Measurements from ENCODE around the gene OGFOD1.

OGFOD1 gene

DNA sequence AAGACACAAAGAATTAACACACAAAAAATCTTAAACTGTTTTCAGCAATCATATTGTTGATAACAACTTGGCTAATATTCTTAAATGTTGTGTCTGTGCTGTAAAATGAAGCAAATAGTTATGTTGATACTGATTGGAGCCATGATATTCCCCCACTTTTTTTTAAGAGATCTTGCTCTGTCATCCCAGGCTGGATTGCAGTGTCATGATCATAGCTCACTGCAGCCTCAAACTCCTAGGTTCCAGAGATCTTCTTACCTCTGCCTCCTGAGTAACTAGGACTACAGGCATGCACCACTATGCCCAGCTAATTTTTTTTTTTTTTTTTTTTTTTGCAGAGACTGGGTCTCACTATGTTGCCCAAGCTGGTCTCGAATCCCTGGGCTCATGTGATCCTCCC is 42.5 kb downstream of the OGFOD1 start:
- TF ChIP-seq Cebpa-rat (IDR thresholded peaks at IDR 0.05) = no peak
- H3K4me2 ChIP-seq = no peak overlapping the region
- peaks cover 6 to 74% (median 28%) of the 10 kb centered on the region in 11 experiments for H3K36me3 ChIP-seq

DNA sequence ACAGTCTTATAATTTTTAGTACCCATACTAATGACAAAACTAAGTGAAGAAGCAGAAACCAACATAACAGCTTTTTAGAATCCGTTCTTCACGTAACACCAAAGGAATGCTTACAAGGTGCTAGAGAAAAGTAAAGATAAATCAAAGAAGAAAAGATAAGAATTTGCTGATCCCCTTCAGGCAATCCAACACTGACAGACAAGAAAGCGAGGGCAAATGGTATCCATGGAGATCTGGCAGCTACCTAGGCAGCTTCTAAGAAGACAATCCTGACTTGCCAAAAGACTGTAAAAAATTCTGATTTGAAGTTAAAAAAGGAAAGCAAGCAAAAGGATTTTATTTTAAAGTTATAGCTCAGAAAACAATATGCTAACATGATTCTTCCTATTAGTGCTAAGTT is 53.8 kb downstream of the OGFOD1 start:
- Histone ChIP-seq H3K4me3 (no peak overlapping the region), H4K20me1 (no peaks in the 10 kb centered on the region), H3K4me2 (no peak overlapping the region), H3K4me1 (no peaks in the 10 kb centered on the region), H3K9ac (no peak overlapping the region), H3K9me3 (replicated peaks in 1 of 11) (no peaks in the 10 kb centered on the region), H3K36me3 (peaks cover 38 to 100% (median 79%) of the 10 kb centered on the region in 11 experiments), H3K27ac (no peak overlapping the region), H3K27me3 (no peaks in the 10 kb centered on the region)
- TF ChIP-seq Cebpa-rat (IDR thresholded peaks at IDR 0.05) = no peak

More for the DNA sequence above, 42.5 kb downstream of the OGFOD1 start:
- H3K27ac ChIP-seq = no peak overlapping the region
- H4K20me1 ChIP-seq = no peaks in the 10 kb centered on the region
- H3K4me3 ChIP-seq = no peak overlapping the region
- no peaks in the 10 kb centered on the region for H3K9me3 ChIP-seq (replicated peaks in 1 of 11)
- no peak overlapping the region for H3K9ac ChIP-seq
- H3K4me1 ChIP-seq = no peaks in the 10 kb centered on the region
- H3K27me3 ChIP-seq = no peaks in the 10 kb centered on the region

DNA sequence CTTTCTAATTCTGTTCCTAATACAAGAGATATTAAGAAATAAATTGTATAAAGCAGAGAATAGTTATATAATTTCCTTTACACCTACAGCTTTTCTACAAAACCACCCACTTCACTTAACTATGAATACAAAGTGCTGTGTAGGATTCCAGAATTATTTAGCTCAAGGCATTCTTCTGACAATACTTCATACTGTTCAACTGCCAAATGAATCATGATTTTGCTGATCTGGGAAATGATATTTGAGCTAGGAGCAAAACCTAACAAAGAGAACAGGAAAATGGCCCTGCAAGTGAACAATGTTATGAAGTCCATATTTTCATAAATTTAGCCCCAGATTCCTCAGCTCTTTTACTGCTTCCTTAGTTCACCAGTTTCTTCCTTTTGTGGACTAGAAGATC is 55.6 kb downstream of the OGFOD1 start:
- TF ChIP-seq Cebpa-rat (IDR thresholded peaks at IDR 0.05) = no peak
- H3K27ac ChIP-seq = no peak overlapping the region
- no peak overlapping the region for H3K4me3 ChIP-seq
- H3K27me3 ChIP-seq = no peaks in the 10 kb centered on the region
- peaks cover 31 to 100% (median 76%) of the 10 kb centered on the region in 11 experiments for H3K36me3 ChIP-seq
- H3K9me3 ChIP-seq (replicated peaks in 1 of 11) = peaks cover 0 to under 1% (median 0%) of the 10 kb centered on the region in 11 experiments; a peak in 1 of 22 replicates
- H4K20me1 ChIP-seq = no peaks in the 10 kb centered on the region; a peak in 1 of 22 replicates
- H3K4me2 ChIP-seq = no peak overlapping the region
- no peak overlapping the region for H3K9ac ChIP-seq
- H3K4me1 ChIP-seq = no peaks in the 10 kb centered on the region

DNA sequence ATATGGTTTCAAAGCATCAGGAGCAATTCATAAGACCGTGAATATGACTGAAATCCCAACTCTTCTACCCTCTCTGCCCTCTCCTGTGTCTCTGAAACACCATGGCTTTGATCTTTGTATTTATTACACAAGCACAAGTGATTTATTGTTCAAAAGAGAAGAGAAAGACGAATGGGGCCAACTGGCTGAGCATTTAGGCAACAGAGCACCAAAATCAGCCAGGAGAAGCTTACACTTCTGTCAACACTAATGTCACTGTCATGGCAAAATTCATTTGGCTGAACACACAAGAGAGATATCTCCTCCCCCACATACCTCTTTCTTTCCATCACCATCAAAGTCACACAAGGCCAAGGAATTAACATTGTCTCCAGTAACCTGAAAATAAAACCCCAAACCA is 59.2 kb downstream of the OGFOD1 start:
- Histone ChIP-seq H3K9me3 (replicated peaks in 1 of 11) (peaks cover 0 to 3% (median 0%) of the 10 kb centered on the region in 11 experiments; a peak in 1 of 22 replicates), H3K9ac (no peak overlapping the region), H4K20me1 (peaks cover 0 to 10% (median 0%) of the 10 kb centered on the region in 11 experiments; a peak in 3 of 22 replicates), H3K4me1 (peaks cover 0 to 33% (median 11%) of the 10 kb centered on the region in 10 experiments; a peak in 15 of 20 replicates), H3K36me3 (peaks cover 28 to 74% (median 56%) of the 10 kb centered on the region in 11 experiments), H3K27me3 (no peaks in the 10 kb centered on the region), H3K4me3 (no peak overlapping the region), H3K4me2 (no peak overlapping the region), H3K27ac (no peak overlapping the region)
- TF ChIP-seq Cebpa-rat (IDR thresholded peaks at IDR 0.05) = no peak

DNA sequence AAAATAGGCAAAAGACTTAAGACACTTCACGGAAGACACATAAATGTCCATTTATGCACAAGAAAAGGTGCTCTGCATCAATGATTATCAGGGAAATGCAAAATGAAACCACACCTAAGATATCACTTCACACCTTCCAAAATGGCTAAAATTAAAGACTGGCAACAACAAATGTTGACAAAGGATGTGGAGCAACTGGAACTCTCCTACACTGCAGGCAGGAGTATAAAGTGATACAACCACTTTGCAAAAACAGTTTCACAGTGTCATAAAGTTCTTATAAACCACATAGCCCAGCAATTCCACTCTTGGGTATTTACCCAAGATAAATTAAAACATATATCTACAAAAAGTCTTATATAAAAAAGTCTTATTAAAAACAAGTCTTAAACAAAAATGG is 60.7 kb downstream of the OGFOD1 start:
- Histone ChIP-seq H3K36me3 (peaks cover 28 to 59% (median 46%) of the 10 kb centered on the region in 11 experiments), H4K20me1 (peaks cover 0 to 12% (median 0%) of the 10 kb centered on the region in 11 experiments; a peak in 3 of 22 replicates), H3K27me3 (no peaks in the 10 kb centered on the region), H3K4me2 (no peak overlapping the region), H3K4me3 (no peak overlapping the region), H3K9ac (no peak overlapping the region), H3K27ac (no peak overlapping the region), H3K4me1 (peaks cover 0 to 48% (median 11%) of the 10 kb centered on the region in 10 experiments; a peak in 15 of 20 replicates), H3K9me3 (replicated peaks in 1 of 11) (peaks cover 0 to 3% (median 0%) of the 10 kb centered on the region in 11 experiments; a peak in 1 of 22 replicates)
- TF ChIP-seq Cebpa-rat (IDR thresholded peaks at IDR 0.05) = no peak

DNA sequence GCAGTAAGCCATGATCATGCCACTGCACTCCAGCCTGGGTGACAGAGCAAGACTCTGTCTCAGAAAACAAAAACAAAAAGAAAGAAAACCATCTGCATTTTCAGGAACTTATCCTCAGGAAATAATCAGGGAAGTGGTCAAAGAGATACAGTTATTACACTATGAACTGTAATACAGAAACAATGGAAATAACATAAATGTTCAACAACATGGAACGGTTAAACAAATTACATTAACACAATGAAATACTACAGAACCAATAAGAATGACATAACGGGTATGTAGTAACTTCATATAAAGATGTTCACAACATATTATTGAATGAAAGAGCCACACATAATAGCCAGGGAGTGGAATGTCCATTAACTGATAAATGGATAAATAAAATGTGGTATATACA is 61.7 kb downstream of the OGFOD1 start:
- Histone ChIP-seq H3K4me2 (peak overlapping the region in 8 of 11 experiments; percentile 32 to 67 (median 47); a peak in 15 of 22 replicates), H3K4me3 (no peak overlapping the region), H3K27ac (peak overlapping the region in 4 of 11 experiments; percentile 4 to 38 (median 31); a peak in 6 of 22 replicates), H4K20me1 (peaks cover 0 to 12% (median 0%) of the 10 kb centered on the region in 11 experiments; a peak in 4 of 22 replicates), H3K9me3 (replicated peaks in 1 of 11) (peaks cover 0 to 3% (median 0%) of the 10 kb centered on the region in 11 experiments; a peak in 1 of 22 replicates), H3K36me3 (peaks cover 27 to 48% (median 38%) of the 10 kb centered on the region in 11 experiments), H3K9ac (peak overlapping the region in 1 of 11 experiments; percentile 55; a peak in 1 of 22 replicates), H3K4me1 (peaks cover 0 to 58% (median 13%) of the 10 kb centered on the region in 10 experiments; a peak in 16 of 20 replicates), H3K27me3 (no peaks in the 10 kb centered on the region)
- TF ChIP-seq Cebpa-rat (IDR thresholded peaks at IDR 0.05) = no peak

DNA sequence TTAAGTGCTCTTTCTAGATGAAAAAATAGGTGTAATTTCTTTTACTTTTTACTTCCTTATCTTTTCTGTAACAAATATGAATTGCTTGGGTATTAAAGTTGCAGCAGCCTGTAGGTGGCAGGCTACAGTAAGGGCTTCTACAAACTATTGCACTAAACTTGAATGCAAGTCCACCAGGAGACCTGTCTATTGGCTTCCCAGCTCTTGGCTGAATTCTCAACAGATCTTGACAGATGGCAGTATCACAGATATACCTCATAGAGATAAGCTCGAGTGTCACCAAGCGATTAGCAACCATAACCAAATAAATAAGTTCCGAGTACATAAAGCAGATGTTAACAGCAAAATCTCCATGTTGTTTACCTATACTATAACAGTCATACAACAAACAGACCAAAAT is 62.6 kb downstream of the OGFOD1 start:
- peak overlapping the region in 2 of 11 experiments; percentile 67 to 91; a peak in 3 of 22 replicates for H3K4me2 ChIP-seq
- H3K27ac ChIP-seq = no peak overlapping the region

DNA sequence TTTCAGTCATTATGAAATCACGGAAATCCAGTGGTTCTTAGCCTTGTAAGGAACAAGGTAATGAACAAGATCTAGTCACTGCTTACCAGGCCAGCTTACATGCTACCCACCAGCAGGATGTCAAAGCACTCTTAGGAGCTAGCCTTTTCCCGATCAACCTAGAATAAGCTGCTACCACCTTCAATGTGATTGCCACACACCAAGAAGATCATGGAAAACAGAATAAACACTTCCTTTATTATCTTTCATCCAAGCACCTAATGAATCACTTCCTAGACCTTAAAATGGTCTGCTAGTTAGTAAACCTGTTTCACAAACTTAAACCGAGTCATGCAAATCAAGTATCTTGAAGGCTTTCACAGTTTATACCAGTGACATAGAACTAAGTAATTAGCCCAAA is 63.5 kb downstream of the OGFOD1 start:
- no peak overlapping the region for H3K9ac ChIP-seq
- H3K4me2 ChIP-seq = peak overlapping the region in 3 of 11 experiments; percentile 20 to 91 (median 88); a peak in 3 of 22 replicates
- H3K4me3 ChIP-seq = no peak overlapping the region
- H4K20me1 ChIP-seq = peaks cover 0 to 12% (median 0%) of the 10 kb centered on the region in 11 experiments; a peak in 4 of 22 replicates
- H3K27ac ChIP-seq = no peak overlapping the region
- H3K9me3 ChIP-seq (replicated peaks in 1 of 11) = peaks cover 0 to 3% (median 0%) of the 10 kb centered on the region in 11 experiments; a peak in 1 of 22 replicates
- H3K36me3 ChIP-seq = peaks cover 10 to 31% (median 21%) of the 10 kb centered on the region in 11 experiments
- TF ChIP-seq Cebpa-rat (IDR thresholded peaks at IDR 0.05) = no peak
- H3K4me1 ChIP-seq = peaks cover 7 to 70% (median 20%) of the 10 kb centered on the region in 10 experiments
- no peaks in the 10 kb centered on the region for H3K27me3 ChIP-seq

More for the DNA sequence above, 62.6 kb downstream of the OGFOD1 start:
- H4K20me1 ChIP-seq = peaks cover 0 to 12% (median 0%) of the 10 kb centered on the region in 11 experiments; a peak in 4 of 22 replicates
- peaks cover 18 to 40% (median 30%) of the 10 kb centered on the region in 11 experiments for H3K36me3 ChIP-seq
- H3K4me3 ChIP-seq = no peak overlapping the region
- no peaks in the 10 kb centered on the region for H3K27me3 ChIP-seq
- peaks cover 2 to 67% (median 15%) of the 10 kb centered on the region in 10 experiments for H3K4me1 ChIP-seq
- peaks cover 0 to 3% (median 0%) of the 10 kb centered on the region in 11 experiments; a peak in 1 of 22 replicates for H3K9me3 ChIP-seq (replicated peaks in 1 of 11)
- no peak overlapping the region for H3K9ac ChIP-seq
- TF ChIP-seq Cebpa-rat (IDR thresholded peaks at IDR 0.05) = no peak

DNA sequence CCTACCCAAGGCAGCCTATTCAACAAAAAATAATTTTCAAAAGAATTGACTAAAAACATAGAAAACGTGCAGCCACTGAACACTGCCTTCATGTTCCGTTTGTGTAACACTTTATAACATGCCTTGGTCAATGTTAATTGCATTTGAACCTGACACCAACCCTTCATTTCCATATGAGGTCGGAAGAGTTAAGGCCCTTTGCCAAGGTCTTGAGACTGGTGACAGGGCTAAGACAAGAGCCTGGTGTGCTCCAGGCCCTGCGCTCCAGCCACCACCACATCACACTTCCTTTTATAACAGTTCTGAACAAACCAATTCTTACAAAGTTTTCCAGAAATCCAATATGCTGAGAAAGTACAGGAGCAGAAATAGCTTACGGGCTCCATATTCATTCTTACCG is 64.3 kb downstream of the OGFOD1 start:
- H3K4me2 ChIP-seq = peak overlapping the region in 2 of 11 experiments; percentile 88 to 91; a peak in 2 of 22 replicates

More for the DNA sequence above, 64.3 kb downstream of the OGFOD1 start:
- peaks cover 13 to 77% (median 26%) of the 10 kb centered on the region in 10 experiments for H3K4me1 ChIP-seq
- no peak overlapping the region for H3K27ac ChIP-seq
- no peak overlapping the region for H3K9ac ChIP-seq
- H3K27me3 ChIP-seq = no peaks in the 10 kb centered on the region
- TF ChIP-seq Cebpa-rat (IDR thresholded peaks at IDR 0.05) = no peak
- H4K20me1 ChIP-seq = peaks cover 0 to 12% (median 0%) of the 10 kb centered on the region in 11 experiments; a peak in 4 of 22 replicates
- peaks cover 0 to 3% (median 0%) of the 10 kb centered on the region in 11 experiments; a peak in 1 of 22 replicates for H3K9me3 ChIP-seq (replicated peaks in 1 of 11)
- peaks cover 2 to 23% (median 13%) of the 10 kb centered on the region in 11 experiments; a peak in 18 of 22 replicates for H3K36me3 ChIP-seq
- H3K4me3 ChIP-seq = no peak overlapping the region
